Dendritic cell treated with granulocyte-macrophage colony-stimulating factor and Interleukin-4, amounts not matched to agents 40 ng/mL and 50 ng/mL, for 4 days (primary cell): ENCODE measurements around the gene GPX7.

Experiments used
- H3K27ac Mint-ChIP-seq: one replicate; pipeline ENCODE4 v1.8.0; 2022; ENCODE audit warnings: mild to moderate bottlenecking, mixed read lengths
- H3K27me3 Mint-ChIP-seq: one replicate; pipeline ENCODE4 v1.8.0; 2022; ENCODE audit warnings: mild to moderate bottlenecking, mixed read lengths
- H3K36me3 Mint-ChIP-seq: one replicate; pipeline ENCODE4 v1.8.0; 2022; ENCODE audit warnings: low read depth, mixed read lengths
- H3K4me1 Mint-ChIP-seq: one replicate; pipeline ENCODE4 v1.8.0; 2022; ENCODE audit warnings: low read depth, mixed read lengths
- H3K4me3 Mint-ChIP-seq: one replicate; pipeline ENCODE4 v1.8.0; 2022; ENCODE audit warnings: mild to moderate bottlenecking, moderate library complexity, mixed read lengths
- H3K9me3 Mint-ChIP-seq: one replicate; pipeline ENCODE4 v1.8.0; 2022; ENCODE audit warnings: mixed read lengths
- intact Hi-C: fragments of 100-400 bp; cut with micrococcal nuclease; formaldehyde crosslinking; loops from one replicate; pipeline ENCODE4 v1.15.0; 2022

GPX7 gene

GRCh38 chr1:52601991-52602855 lies at the start of gene GPX7:
Gene GPX7, plus strand, starts transcription at chr1:52602371. Its CDS starts 39 bp downstream, at chr1:52602410.
- Mint-ChIP-seq H3K27ac (no peak within 1 kb of the TSS), H3K36me3 (no peaks in the 10 kb centered on the region), H3K4me3 (peak within 1 kb of the TSS; percentile 69), H3K27me3 (peaks cover 44% of the 10 kb centered on the region), H3K4me1 (peaks cover 30% of the 10 kb centered on the region), H3K9me3 (no peaks in the 10 kb centered on the region)
- intact Hi-C loops: no loop called here

GRCh38 chr1:52552505-52553361 lies 49.4 kb upstream of the GPX7 start, which contains the start of gene TUT4:
Gene TUT4, minus strand, starts transcription at chr1:52553092. Its CDS starts 26,812 bp downstream, at chr1:52526280.
- Mint-ChIP-seq H3K27me3 (peaks cover 12% of the 10 kb centered on the region), H3K27ac (no peak within 1 kb of the TSS), H3K9me3 (no peaks in the 10 kb centered on the region), H3K4me1 (peaks cover 5% of the 10 kb centered on the region), H3K36me3 (no peaks in the 10 kb centered on the region), H3K4me3 (no peak within 1 kb of the TSS)
- intact Hi-C loops: loop anchor here (5.0 to 10.0 kb wide), 2 partner anchors 132 to 185 kb away; partner anchors contain the start of gene CC2D1B

- Mint-ChIP-seq H3K4me1 (peaks cover 5% of the 10 kb centered on the region), H3K27me3 (peaks cover 12% of the 10 kb centered on the region), H3K4me3 (no peak overlapping the region), H3K27ac (no peak overlapping the region), H3K9me3 (no peaks in the 10 kb centered on the region), H3K36me3 (no peaks in the 10 kb centered on the region)
- intact Hi-C loops: loop anchor here (5.0 to 10.0 kb wide), 2 partner anchors 131 to 186 kb away; partner anchors contain the start of gene CC2D1B
Observed at GRCh38 chr1:52553362-52554266, 48.6 kb upstream of the GPX7 start.

GRCh38 chr1:52554267-52554640 lies 47.9 kb upstream of the GPX7 start:
- no peak overlapping the region for H3K4me3 Mint-ChIP-seq
- no peaks in the 10 kb centered on the region for H3K9me3 Mint-ChIP-seq
- no peaks in the 10 kb centered on the region for H3K36me3 Mint-ChIP-seq
- H3K4me1 Mint-ChIP-seq: peaks cover 2% of the 10 kb centered on the region
- H3K27me3 Mint-ChIP-seq: peaks cover 15% of the 10 kb centered on the region
- intact Hi-C loops: loop anchor here (5.0 to 10.0 kb wide), 2 partner anchors 131 to 187 kb away; partner anchors contain the start of gene CC2D1B
- no peak overlapping the region for H3K27ac Mint-ChIP-seq

- Mint-ChIP-seq H3K27ac (no peak overlapping the region), H3K27me3 (peaks cover 15% of the 10 kb centered on the region), H3K4me1 (peaks cover 2% of the 10 kb centered on the region), H3K4me3 (no peak overlapping the region), H3K36me3 (no peaks in the 10 kb centered on the region), H3K9me3 (no peaks in the 10 kb centered on the region)
- intact Hi-C loops: loop anchor here (5.0 to 10.0 kb wide), 2 partner anchors 130 to 187 kb away; partner anchors contain the start of gene CC2D1B
Observed at GRCh38 chr1:52554756-52555155, 47.4 kb upstream of the GPX7 start.

- Mint-ChIP-seq H3K9me3 (no peaks in the 10 kb centered on the region), H3K27me3 (peaks cover 15% of the 10 kb centered on the region), H3K4me3 (no peak overlapping the region), H3K4me1 (peaks cover 7% of the 10 kb centered on the region), H3K36me3 (no peaks in the 10 kb centered on the region), H3K27ac (no peak overlapping the region)
- intact Hi-C loops: loop anchor here (10.0 kb wide), 1 partner anchor 128 kb away; no protein-coding TSS in a partner anchor
Observed at GRCh38 chr1:52556641-52557360, 45.4 kb upstream of the GPX7 start.

- intact Hi-C loops: loop anchor here (10.0 kb wide), 1 partner anchor 126 kb away; no protein-coding TSS in a partner anchor
- Mint-ChIP-seq H3K9me3 (no peaks in the 10 kb centered on the region), H3K27me3 (peaks cover 20% of the 10 kb centered on the region), H3K4me1 (peaks cover 7% of the 10 kb centered on the region), H3K4me3 (no peak overlapping the region), H3K27ac (no peak overlapping the region), H3K36me3 (no peaks in the 10 kb centered on the region)
Observed at GRCh38 chr1:52558941-52559340, 43.2 kb upstream of the GPX7 start.

- no peak overlapping the region for H3K27ac Mint-ChIP-seq
- no peaks in the 10 kb centered on the region for H3K36me3 Mint-ChIP-seq
- intact Hi-C loops: loop anchor here (10.0 kb wide), 1 partner anchor 125 kb away; no protein-coding TSS in a partner anchor
- H3K27me3 Mint-ChIP-seq: peaks cover 20% of the 10 kb centered on the region
- no peak overlapping the region for H3K4me3 Mint-ChIP-seq
- H3K9me3 Mint-ChIP-seq: no peaks in the 10 kb centered on the region
- H3K4me1 Mint-ChIP-seq: peaks cover 7% of the 10 kb centered on the region
Observed at GRCh38 chr1:52559875-52560274, 42.3 kb upstream of the GPX7 start.

GRCh38 chr1:52562766-52563165 lies 39.4 kb upstream of the GPX7 start:
- intact Hi-C loops: no loop called here
- H3K27ac Mint-ChIP-seq: no peak overlapping the region
- H3K36me3 Mint-ChIP-seq: no peaks in the 10 kb centered on the region

GRCh38 chr1:52567943-52568342 lies 34.2 kb upstream of the GPX7 start:
- H3K9me3 Mint-ChIP-seq: no peaks in the 10 kb centered on the region
- H3K27me3 Mint-ChIP-seq: peaks cover 27% of the 10 kb centered on the region
- intact Hi-C loops: no loop called here
- no peaks in the 10 kb centered on the region for H3K36me3 Mint-ChIP-seq
- H3K4me1 Mint-ChIP-seq: peaks cover 19% of the 10 kb centered on the region
- H3K4me3 Mint-ChIP-seq: no peak overlapping the region
- no peak overlapping the region for H3K27ac Mint-ChIP-seq

More at GRCh38 chr1:52562766-52563165, 39.4 kb upstream of the GPX7 start:
- Mint-ChIP-seq H3K27me3 (peaks cover 19% of the 10 kb centered on the region), H3K9me3 (no peaks in the 10 kb centered on the region), H3K4me3 (no peak overlapping the region), H3K4me1 (peaks cover 7% of the 10 kb centered on the region)

GRCh38 chr1:52569449-52570210 lies 32.5 kb upstream of the GPX7 start:
- intact Hi-C loops: no loop called here
- H3K4me3 Mint-ChIP-seq: no peak overlapping the region
- peaks cover 22% of the 10 kb centered on the region for H3K27me3 Mint-ChIP-seq
- H3K4me1 Mint-ChIP-seq: peaks cover 19% of the 10 kb centered on the region
- H3K36me3 Mint-ChIP-seq: no peaks in the 10 kb centered on the region
- H3K27ac Mint-ChIP-seq: no peak overlapping the region
- no peaks in the 10 kb centered on the region for H3K9me3 Mint-ChIP-seq

GRCh38 chr1:52571783-52572182 lies 30.4 kb upstream of the GPX7 start:
- peaks cover 19% of the 10 kb centered on the region for H3K4me1 Mint-ChIP-seq
- no peak overlapping the region for H3K4me3 Mint-ChIP-seq
- no peaks in the 10 kb centered on the region for H3K9me3 Mint-ChIP-seq
- H3K27ac Mint-ChIP-seq: no peak overlapping the region
- no peaks in the 10 kb centered on the region for H3K36me3 Mint-ChIP-seq
- peaks cover 22% of the 10 kb centered on the region for H3K27me3 Mint-ChIP-seq
- intact Hi-C loops: no loop called here
